Tibial artery (tissue), 4 donors: ENCODE measurements around the gene IL34.

Experiments used
- DNase-seq, 2 donors: peaks; one replicate each; pipeline ENCODE4 v3.0.0-alpha.2; 2019
- H3K27ac ChIP-seq, 2 donors: fragments of 200-600 bp; sonication (generic) in 1 of 2; 1 replicate in 1 of 2; 2 replicates in 1 of 2; pipeline ENCODE4 v1.5.1; 2018 to 2019; ENCODE audit warnings: mild to moderate bottlenecking in 1 of 2
- H3K27me3 ChIP-seq, 2 donors: fragments of 200-600 bp; sonication (generic) in 1 of 2; one replicate each; pipeline versions ENCODE4 v1.5.1 to v1.6.0; 2016 to 2019
- H3K36me3 ChIP-seq, 3 donors: fragments of 200-600 bp; sonication (generic) in 2 of 3; one replicate each; pipeline ENCODE4 v1.5.1; 2016 to 2019; ENCODE audit warnings: mild to moderate bottlenecking in 2 of 3
- H3K4me1 ChIP-seq, 4 donors: fragments of 200-600 bp; sonication (generic) in 2 of 4; 1 replicate in 3 of 4; 2 replicates in 1 of 4; pipeline ENCODE4 v1.5.1; 2016 to 2019
- H3K4me3 ChIP-seq, 2 donors: fragments of 200-600 bp; sonication (generic) in 1 of 2; 1 replicate in 1 of 2; 2 replicates in 1 of 2; pipeline ENCODE4 v1.5.1; 2018 to 2019; ENCODE audit warnings: mild to moderate bottlenecking in 2 of 2
- H3K9me3 ChIP-seq, 3 donors: fragments of 200-600 bp; sonication (generic) in 1 of 3; one replicate each; pipeline ENCODE4 v1.5.1; 2016 to 2019
- intact Hi-C: fragments of 100-400 bp; cut with DNase I; formaldehyde crosslinking; loops from one replicate; pipeline ENCODE4 v1.15.0; 2023; ENCODE audit warnings: low total_unique reads
- TF ChIP-seq, protein P1 (sequence below), 2 experiments: fragments of 200-600 bp in 1 of 2; fragments of 450-650 bp in 1 of 2; IDR thresholded peaks; one replicate each; pipeline ENCODE4 v1.5.1; 2017 to 2019; ENCODE audit warnings: antibody characterized with exemption in 2 of 2, mild to moderate bottlenecking in 1 of 2, moderate library complexity in 1 of 2

Gene IL34

DNA sequence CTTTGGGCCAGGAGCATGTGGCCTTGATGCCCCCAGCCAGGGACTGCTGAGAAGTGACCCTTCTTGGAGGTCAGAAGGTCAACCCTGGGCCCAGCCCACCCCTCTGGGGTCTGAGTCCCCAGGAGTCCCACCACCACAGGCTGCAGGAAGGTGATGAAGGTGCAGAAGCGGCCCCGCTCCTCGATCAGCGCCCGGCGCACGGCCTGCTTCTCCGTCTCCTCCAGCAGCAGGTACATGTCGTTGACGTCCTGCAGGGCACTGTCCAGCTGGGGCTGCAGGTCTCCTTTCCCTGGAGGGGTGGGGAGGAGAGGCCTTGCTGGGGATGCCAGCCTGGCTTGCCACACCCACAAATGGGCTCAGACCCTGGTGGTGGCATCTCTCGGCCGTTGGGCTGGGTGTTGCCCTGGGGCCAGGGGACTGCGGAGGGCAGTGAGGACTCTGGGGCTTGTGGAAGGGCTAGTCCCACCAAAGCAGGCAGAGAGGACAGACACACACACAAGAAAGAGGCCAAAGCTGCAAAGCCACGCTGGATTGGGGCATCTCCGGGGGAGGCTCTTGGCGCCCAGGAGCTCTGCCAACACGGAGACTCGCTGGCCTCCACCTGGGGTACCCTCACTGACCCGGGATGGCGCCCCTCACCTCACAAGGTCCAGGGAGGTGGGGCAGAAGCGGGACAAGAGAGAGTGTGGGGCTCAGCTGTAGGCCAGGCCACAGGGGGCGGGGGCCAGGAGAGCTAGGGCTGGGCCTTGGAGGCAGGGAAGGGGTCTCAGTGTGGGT is 31.9 kb downstream of the IL34 start:
- no peak for DNase-seq
- H3K4me3 ChIP-seq: no peak overlapping the region
- TF ChIP-seq, protein P1, sequence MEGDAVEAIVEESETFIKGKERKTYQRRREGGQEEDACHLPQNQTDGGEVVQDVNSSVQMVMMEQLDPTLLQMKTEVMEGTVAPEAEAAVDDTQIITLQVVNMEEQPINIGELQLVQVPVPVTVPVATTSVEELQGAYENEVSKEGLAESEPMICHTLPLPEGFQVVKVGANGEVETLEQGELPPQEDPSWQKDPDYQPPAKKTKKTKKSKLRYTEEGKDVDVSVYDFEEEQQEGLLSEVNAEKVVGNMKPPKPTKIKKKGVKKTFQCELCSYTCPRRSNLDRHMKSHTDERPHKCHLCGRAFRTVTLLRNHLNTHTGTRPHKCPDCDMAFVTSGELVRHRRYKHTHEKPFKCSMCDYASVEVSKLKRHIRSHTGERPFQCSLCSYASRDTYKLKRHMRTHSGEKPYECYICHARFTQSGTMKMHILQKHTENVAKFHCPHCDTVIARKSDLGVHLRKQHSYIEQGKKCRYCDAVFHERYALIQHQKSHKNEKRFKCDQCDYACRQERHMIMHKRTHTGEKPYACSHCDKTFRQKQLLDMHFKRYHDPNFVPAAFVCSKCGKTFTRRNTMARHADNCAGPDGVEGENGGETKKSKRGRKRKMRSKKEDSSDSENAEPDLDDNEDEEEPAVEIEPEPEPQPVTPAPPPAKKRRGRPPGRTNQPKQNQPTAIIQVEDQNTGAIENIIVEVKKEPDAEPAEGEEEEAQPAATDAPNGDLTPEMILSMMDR (IDR thresholded peaks at IDR 0.05): no peak
- H3K27me3 ChIP-seq: no peaks in the 10 kb centered on the region
- intact Hi-C loops: no loop called here
- peaks cover 5 to 41% (median 33%) of the 10 kb centered on the region in 4 donors for H3K4me1 ChIP-seq
- peaks cover 57 to 83% (median 59%) of the 10 kb centered on the region in 3 donors for H3K36me3 ChIP-seq
- no peaks in the 10 kb centered on the region for H3K9me3 ChIP-seq
- H3K27ac ChIP-seq: peak overlapping the region; percentile 49 to 99

DNA sequence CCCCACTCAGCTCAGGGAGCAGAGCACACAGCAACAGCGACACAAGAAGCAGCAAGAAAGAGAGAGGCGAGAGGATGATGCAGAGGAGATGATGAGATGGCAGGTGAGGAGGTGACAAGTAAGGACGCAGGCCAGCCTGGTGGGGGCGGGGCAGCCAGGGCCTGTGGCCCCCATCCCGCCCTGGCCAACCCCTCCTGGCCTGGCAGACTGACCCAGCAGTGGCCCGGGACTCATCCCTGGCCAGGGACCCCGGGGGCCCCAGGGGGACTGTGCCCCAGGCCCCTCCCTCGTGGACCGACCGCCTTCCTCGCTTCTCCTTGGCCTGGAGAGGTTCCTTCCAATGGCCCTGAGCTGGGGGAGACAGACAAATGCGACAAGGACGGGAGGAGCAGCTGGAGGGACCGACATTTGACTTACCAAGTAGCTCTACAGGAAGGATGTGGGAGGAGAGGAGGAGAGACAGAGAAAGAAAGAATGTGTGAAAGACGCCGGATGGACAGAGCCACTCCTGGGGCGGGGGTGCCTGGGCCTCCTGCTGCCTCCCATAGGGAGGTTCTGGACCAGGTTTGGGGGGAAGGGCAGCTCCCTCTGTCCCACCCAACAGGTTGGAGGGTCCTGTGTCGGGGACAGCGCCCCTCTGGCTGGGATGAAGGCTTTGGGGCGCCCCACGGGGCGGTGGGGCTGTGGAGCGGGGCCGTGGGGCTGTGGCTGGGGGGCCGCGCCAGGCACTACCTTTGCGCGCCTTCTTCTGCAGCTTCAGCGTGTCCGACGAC is 32.7 kb downstream of the IL34 start:
- DNase-seq: no peak
- peaks cover 53 to 80% (median 57%) of the 10 kb centered on the region in 3 donors for H3K36me3 ChIP-seq
- H3K4me3 ChIP-seq: no peak overlapping the region
- intact Hi-C loops: no loop called here
- peak overlapping the region; percentile 49 to 99 for H3K27ac ChIP-seq
- H3K9me3 ChIP-seq: no peaks in the 10 kb centered on the region
- H3K4me1 ChIP-seq: peaks cover 5 to 49% (median 41%) of the 10 kb centered on the region in 4 donors
- TF ChIP-seq, protein P1 (IDR thresholded peaks at IDR 0.05): no peak
- no peaks in the 10 kb centered on the region for H3K27me3 ChIP-seq

DNA sequence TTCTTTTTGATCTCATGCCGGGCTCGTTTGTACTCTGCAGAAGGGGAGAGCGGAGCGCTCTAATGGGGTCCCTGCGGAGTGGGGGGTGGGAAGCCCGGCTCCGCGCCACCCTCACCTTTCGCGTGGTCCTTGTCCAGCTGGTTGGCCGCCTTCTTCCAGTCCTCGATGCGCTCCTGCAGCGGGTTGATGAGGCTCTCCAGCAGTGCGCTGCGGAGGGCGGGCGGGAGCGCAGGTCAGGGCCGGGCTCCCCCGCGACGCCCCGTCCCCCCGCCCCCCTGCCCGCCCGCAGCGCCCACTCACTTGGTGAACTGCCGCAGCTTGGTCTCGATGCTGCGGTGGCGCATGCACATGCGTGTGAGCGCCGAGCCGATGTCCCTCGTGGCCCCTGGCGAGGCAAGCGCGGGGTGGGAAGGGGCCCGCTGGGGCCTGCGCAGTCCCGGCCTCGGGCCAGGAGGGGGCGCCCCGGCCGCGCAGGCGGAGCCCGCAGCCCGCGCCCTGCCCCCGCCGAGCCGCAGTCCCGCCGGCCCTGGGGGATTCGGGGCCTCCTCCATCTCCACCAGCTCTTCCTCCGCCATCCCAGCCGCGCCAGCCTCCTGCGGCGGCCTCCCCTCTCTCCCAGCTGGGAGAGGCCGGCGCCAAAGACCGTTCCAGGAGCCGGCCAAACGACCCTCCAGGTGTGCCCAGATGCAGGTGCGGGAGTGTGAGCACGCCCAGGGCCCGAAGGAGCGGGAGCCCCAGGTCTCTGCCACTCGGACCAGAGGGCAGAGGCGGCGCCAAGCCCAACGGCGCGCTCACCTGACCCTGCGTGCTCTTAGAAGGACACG is 33.5 kb downstream of the IL34 start:
- intact Hi-C loops: loop anchor here (2.0 to 5.0 kb wide), 3 partner anchors 57 to 91 kb away; no protein-coding TSS in a partner anchor
- TF ChIP-seq, protein P1 (IDR thresholded peaks at IDR 0.05): peak; percentile 48 to 75
- Histone ChIP-seq H3K36me3 (peaks cover 45 to 72% (median 49%) of the 10 kb centered on the region in 3 donors), H3K4me3 (no peak overlapping the region), H3K27ac (peak overlapping the region; percentile 91 to 99), H3K9me3 (no peaks in the 10 kb centered on the region), H3K27me3 (no peaks in the 10 kb centered on the region), H3K4me1 (peaks cover 5 to 57% (median 47%) of the 10 kb centered on the region in 4 donors)
- no peak for DNase-seq

DNA sequence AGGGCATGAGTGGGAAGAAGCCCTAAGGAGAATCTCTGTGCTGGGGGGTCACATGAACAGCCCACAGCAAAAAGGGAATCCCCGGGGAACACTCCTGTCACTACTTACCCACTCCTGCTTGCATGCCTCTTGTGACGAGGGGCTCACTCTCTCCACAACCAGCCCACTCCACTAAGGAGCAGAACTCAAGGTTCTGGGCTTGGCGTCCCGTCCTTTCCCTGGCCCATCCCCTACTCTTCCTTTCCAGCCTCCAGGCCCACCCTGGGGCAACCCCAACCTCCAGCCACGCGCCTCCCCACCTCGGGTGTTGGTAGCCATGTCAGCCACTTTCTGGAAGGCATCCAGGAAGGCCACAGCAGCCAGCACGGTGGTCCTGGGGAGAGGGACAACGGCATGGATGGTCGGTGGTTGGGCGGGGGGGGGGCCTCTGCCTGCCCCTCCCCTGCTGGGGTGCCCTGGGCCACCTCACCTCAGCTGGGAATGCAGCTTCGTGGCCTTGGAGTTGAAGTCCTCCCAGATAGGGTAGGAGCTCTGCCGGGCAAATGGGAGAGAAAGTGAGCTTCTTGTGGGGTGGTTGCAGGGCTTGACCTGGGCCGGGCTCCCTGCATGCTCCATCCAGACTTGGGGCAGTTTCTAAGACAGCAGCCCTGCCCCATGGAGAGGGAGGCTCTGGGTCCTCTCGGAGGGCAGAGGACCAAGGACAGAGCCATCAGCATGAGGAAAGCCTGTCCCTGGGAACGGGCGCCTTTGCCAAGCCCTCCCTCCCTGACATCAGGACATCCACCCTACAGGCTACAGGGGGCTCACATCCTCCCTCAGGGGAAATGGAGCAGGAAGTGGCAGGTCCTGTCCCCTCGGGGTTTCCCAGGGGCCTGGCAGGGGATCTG is 34.4 kb downstream of the IL34 start:
- Histone ChIP-seq H3K9me3 (no peaks in the 10 kb centered on the region), H3K4me1 (peaks cover 5 to 57% (median 49%) of the 10 kb centered on the region in 4 donors), H3K4me3 (peak overlapping the region in 1 of 2 donors; percentile 2), H3K36me3 (peaks cover 36 to 63% (median 40%) of the 10 kb centered on the region in 3 donors), H3K27ac (peak overlapping the region; percentile 91 to 99), H3K27me3 (no peaks in the 10 kb centered on the region)
- TF ChIP-seq, protein P1 (IDR thresholded peaks at IDR 0.05): no peak
- DNase-seq: no peak
- intact Hi-C loops: loop anchor here (2.0 to 5.0 kb wide), 3 partner anchors 57 to 90 kb away; no protein-coding TSS in a partner anchor
